Keratinocyte (primary cell): ENCODE data around the gene S100P. TPM values are rescaled to one million over a fixed set of nuclear protein-coding genes. Genes with fewer than 3 reads are reported as not detected.

Experiments used
- DNase-seq: peaks from one replicate; pipeline ENCODE4 v3.0.0-alpha.2; 2011; ENCODE audit warnings: low read depth, missing footprints, low spot score
- FAIRE-seq: peaks from 2 replicates; lab custom pipeline; 2011; peaks lifted over from hg19 to GRCh38; lab: Jason Lieb, UNC
- H2AFZ ChIP-seq: 2 replicates; pipeline ENCODE4 v1.6.0; 2012; ENCODE audit warnings: low read length, control low read depth, inconsistent platforms; ENCODE audit not compliant: control insufficient read depth
- H3K27ac ChIP-seq: 2 replicates; pipeline ENCODE4 v1.5.1; 2011; ENCODE audit warnings: low read length; ENCODE audit not compliant: control insufficient read depth, insufficient read depth
- H3K27me3 ChIP-seq: 3 replicates; pipeline ENCODE4 v1.6.0; 2011; ENCODE audit warnings: low read length; ENCODE audit not compliant: control insufficient read depth, insufficient read depth; ENCODE audit errors: extremely low read depth
- H3K36me3 ChIP-seq, 2 experiments: 2 replicates in 1 of 2; 3 replicates in 1 of 2; pipeline ENCODE4 v1.5.1; 2011; ENCODE audit warnings: low read length in 2 of 2, mild to moderate bottlenecking in 1 of 2; ENCODE audit not compliant: control insufficient read depth in 2 of 2, insufficient read depth in 2 of 2; ENCODE audit errors: extremely low read depth in 1 of 2
- H3K4me1 ChIP-seq: 3 replicates; pipeline ENCODE4 v1.5.1; 2011; ENCODE audit warnings: low read length; ENCODE audit not compliant: control insufficient read depth, insufficient read depth; ENCODE audit errors: extremely low read depth
- H3K4me2 ChIP-seq: 3 replicates; pipeline ENCODE4 v1.6.0; 2011; ENCODE audit warnings: low read depth, low read length; ENCODE audit not compliant: control insufficient read depth, insufficient read depth; ENCODE audit errors: extremely low read depth
- H3K4me3 ChIP-seq, 3 experiments: fragments of 200-600 bp in 1 of 3; sonication (generic) in 1 of 3; 2 replicates in 2 of 3; 3 replicates in 1 of 3; pipeline ENCODE4 v1.5.1; 2011 to 2016; ENCODE audit warnings: low read length in 3 of 3, mild to moderate bottlenecking in 3 of 3, control low read depth in 2 of 3, inconsistent platforms in 1 of 3, low read depth in 1 of 3, mixed read lengths in 1 of 3, mixed run types in 1 of 3, moderate library complexity in 1 of 3; ENCODE audit not compliant: control insufficient read depth in 2 of 3, insufficient read depth in 2 of 3; ENCODE audit errors: extremely low read depth in 1 of 3
- H3K79me2 ChIP-seq: 2 replicates; pipeline ENCODE4 v1.6.0; 2012; ENCODE audit warnings: low read length; ENCODE audit not compliant: control insufficient read depth, insufficient read depth
- H3K9ac ChIP-seq: 3 replicates; pipeline ENCODE4 v1.6.0; 2011; ENCODE audit warnings: low read length; ENCODE audit not compliant: control insufficient read depth, insufficient read depth; ENCODE audit errors: extremely low read depth
- H3K9me1 ChIP-seq: 3 replicates; pipeline ENCODE4 v1.6.0; 2011; ENCODE audit warnings: low read length; ENCODE audit not compliant: control insufficient read depth, insufficient read depth; ENCODE audit errors: extremely low read depth
- H3K9me3 ChIP-seq: 2 replicates; pipeline ENCODE4 v1.5.1; 2012; ENCODE audit warnings: low read depth, low read length; ENCODE audit not compliant: control insufficient read depth
- H4K20me1 ChIP-seq: 3 replicates; pipeline ENCODE4 v1.6.0; 2011; ENCODE audit warnings: low read length; ENCODE audit not compliant: control insufficient read depth, insufficient read depth; ENCODE audit errors: extremely low read depth
- CTCF ChIP-seq, 3 experiments: IDR thresholded peaks in 1 of 3; conservative IDR thresholded peaks in 1 of 3; optimal IDR thresholded peaks in 1 of 3; 2 replicates in 2 of 3; 3 replicates in 1 of 3; pipeline versions ENCODE3 to v1.5.1; 2011; ENCODE audit warnings: low read length in 3 of 3, mild to moderate bottlenecking in 3 of 3, moderate library complexity in 2 of 3, control low read depth in 1 of 3, inconsistent platforms in 1 of 3; ENCODE audit not compliant: insufficient read depth in 2 of 3; ENCODE audit errors: extremely low read depth in 1 of 3
- EZH2 ChIP-seq: IDR thresholded peaks from one replicate; pipeline ENCODE4 v1.6.1; 2012; ENCODE audit warnings: inconsistent platforms, mild to moderate bottlenecking, low read length, moderate library complexity
- dilution Hi-C: fragments of 300-500 bp; cut with MboI; formaldehyde crosslinking; loops from one replicate; pipeline ENCODE4 v1.7.0; 2020; ENCODE audit warnings: low sequenced_read_pairs; ENCODE audit not compliant: extremely low pct_ligation_motif_present
- polyA plus RNA-seq, 5 experiments: library from polyadenylated mRNA; depleted of rRNA in 3 of 5; stranded (reverse) in 3 of 5; stranded (forward) in 1 of 5; unstranded in 1 of 5; fragments of >200 nt; gene quantifications; 1 replicate in 1 of 5; 2 replicates in 3 of 5; 3 replicates in 1 of 5; pipeline versions ENCODE4 v1.2.1 to v1.2.3, GENCODE V29; 2011 to 2012; ENCODE audit warnings: missing spikeins in 2 of 5, low read depth in 1 of 5, low replicate concordance in 1 of 5

The S100P gene
- polyA plus RNA-seq, 1 donor (not counting 4 experiments of a cell fraction or from before 2014, with no cell fraction given), result 1.7 TPM

- H3K27ac ChIP-seq, result no peak overlapping the region
- TF ChIP-seq CTCF (optimal IDR thresholded peaks at IDR 0.05 in 1 of 3, IDR thresholded peaks at IDR 0.05 in 1 of 3, conservative IDR thresholded peaks at IDR 0.05 in 1 of 3; ENCODE audit: extremely low read depth in 1 of 3, insufficient read depth in 2 of 3, low read length in 3 of 3) (no peak), EZH2 (no peak)
- DNase-seq, result no peak
- H3K79me2 ChIP-seq, result no peaks in the 10 kb centered on the region
- H3K9ac ChIP-seq, result no peak overlapping the region
- no peaks in the 10 kb centered on the region for H3K36me3 ChIP-seq
- dilution Hi-C loops, result no loop called here
- H3K9me1 ChIP-seq, result no peaks in the 10 kb centered on the region
- no peak for FAIRE-seq
- peaks cover 5% of the 10 kb centered on the region for H3K4me1 ChIP-seq
- H2AFZ ChIP-seq, result no peak overlapping the region
- no peak overlapping the region for H3K4me3 ChIP-seq
- H3K27me3 ChIP-seq, result no peaks in the 10 kb centered on the region
- no peak overlapping the region for H3K4me2 ChIP-seq
- H3K9me3 ChIP-seq, result no peaks in the 10 kb centered on the region
- no peaks in the 10 kb centered on the region for H4K20me1 ChIP-seq
Observed at GRCh38 chr4:6655924-6656323, 37.8 kb upstream of the S100P start.

- no peak overlapping the region for H3K27ac ChIP-seq
- no peak overlapping the region for H3K9ac ChIP-seq
- no peak for TF ChIP-seq EZH2
- no peak for TF ChIP-seq CTCF (optimal IDR thresholded peaks at IDR 0.05 in 1 of 3, IDR thresholded peaks at IDR 0.05 in 1 of 3, conservative IDR thresholded peaks at IDR 0.05 in 1 of 3; ENCODE audit: extremely low read depth in 1 of 3, insufficient read depth in 2 of 3, low read length in 3 of 3)
- dilution Hi-C loops, result no loop called here
- peaks cover 5% of the 10 kb centered on the region for H3K4me1 ChIP-seq
- FAIRE-seq (no peak), DNase-seq (no peak)
- H3K27me3 ChIP-seq, result no peaks in the 10 kb centered on the region
- no peak overlapping the region for H2AFZ ChIP-seq
- H3K79me2 ChIP-seq, result no peaks in the 10 kb centered on the region
- H4K20me1 ChIP-seq, result no peaks in the 10 kb centered on the region
- no peaks in the 10 kb centered on the region for H3K9me3 ChIP-seq
- no peaks in the 10 kb centered on the region for H3K9me1 ChIP-seq
- H3K4me2 ChIP-seq, result no peak overlapping the region
- no peaks in the 10 kb centered on the region for H3K36me3 ChIP-seq
- H3K4me3 ChIP-seq, result no peak overlapping the region
Observed at GRCh38 chr4:6657242-6658208, 36.2 kb upstream of the S100P start.
